ENCODE data around the gene PHLPP1.
"Not testable (repeated sequence)": the region's sequence is repeated elsewhere in the genome, so short reads cannot be mapped to it uniquely, and the experiment has no call there.

Gene PHLPP1

DNA sequence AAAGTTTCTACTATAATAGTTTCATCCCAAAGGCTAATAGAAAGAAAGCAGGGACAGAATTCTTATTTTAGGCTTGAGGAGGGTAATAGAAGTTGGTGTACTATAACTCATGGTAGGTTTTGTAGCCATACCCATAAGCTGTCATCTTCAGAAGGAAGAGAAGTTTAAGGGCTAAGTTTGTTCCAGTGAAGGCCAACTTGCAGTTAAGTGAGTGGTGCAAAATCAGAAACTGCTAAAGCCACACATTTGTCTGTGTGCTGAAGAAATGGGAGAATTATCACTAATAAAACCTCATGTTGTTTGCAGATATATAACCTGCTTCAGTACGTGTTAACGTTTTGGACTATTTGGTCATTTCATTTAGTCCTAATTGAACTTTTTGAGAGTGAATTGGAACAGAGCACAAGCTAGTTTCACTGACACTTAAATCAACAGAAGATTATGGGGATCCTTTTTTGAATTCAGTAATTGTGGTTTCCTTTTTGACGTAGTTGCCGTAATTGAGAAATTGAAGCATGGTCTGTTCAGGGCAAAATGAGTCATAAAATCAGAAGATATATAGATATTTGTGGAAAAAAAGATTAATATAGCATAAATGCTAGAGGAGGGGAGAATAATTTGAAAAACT is 69.1 kb downstream of the PHLPP1 start:
- no peak for FAIRE-seq
- no peak for TF ChIP-seq POLR2A (IDR thresholded peaks at IDR 0.05; ENCODE audit: low read depth, low read length)
- DNase-seq (ENCODE audit: insufficient read length, low spot score) = no peak

DNA sequence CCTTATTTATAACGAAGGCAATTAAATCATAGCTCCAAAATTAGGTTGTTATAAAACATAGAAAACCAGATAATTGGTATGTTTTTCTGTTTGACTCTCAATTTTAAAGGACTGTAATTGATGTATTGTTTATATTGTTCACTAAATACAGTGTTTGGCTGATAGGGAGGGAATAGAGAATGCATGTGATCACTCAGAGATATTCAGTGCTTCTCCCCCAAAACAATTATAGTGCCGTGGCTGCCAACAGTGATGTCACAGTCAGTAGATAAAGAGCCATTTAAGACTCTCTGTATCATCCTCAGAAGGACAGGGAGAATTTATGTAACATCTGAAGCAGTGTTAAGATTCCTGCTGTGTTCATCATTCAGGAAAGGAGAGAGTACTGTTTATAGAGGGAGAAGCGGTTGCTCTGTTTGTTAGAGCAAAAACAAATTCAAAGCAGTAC is 69.6 kb downstream of the PHLPP1 start:
- FAIRE-seq (no peak), DNase-seq (ENCODE audit: insufficient read length, low spot score) (no peak)
- TF ChIP-seq POLR2A (IDR thresholded peaks at IDR 0.05; ENCODE audit: low read depth, low read length) = no peak

DNA sequence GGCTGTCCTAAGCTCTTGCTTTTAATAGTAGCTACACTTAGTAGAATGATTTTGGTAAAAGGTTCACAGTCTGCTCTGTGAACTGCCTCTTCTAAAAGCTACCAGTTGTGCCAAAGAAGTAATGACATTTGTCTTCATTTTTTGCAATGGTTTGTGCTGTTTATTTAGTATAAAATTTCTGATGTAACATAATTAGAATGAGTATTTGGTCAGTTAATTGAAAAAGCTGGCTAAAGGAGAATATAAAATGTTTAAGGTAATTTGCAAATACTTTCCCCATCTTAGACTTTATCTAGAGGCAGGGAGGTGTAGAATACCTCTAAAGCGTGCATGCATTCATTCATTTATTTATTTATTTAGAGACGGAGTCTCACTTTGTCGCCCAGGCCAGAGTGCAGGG is 71.3 kb downstream of the PHLPP1 start:
- FAIRE-seq = no peak
- no peak for TF ChIP-seq POLR2A (IDR thresholded peaks at IDR 0.05; ENCODE audit: low read depth, low read length)
- DNase-seq (ENCODE audit: insufficient read length, low spot score) = no peak

GRCh38 chr18:62788111-62788510 is 72.8 kb downstream of the PHLPP1 start:
- FAIRE-seq (no peak), DNase-seq (ENCODE audit: insufficient read length, low spot score) (no peak)
- no peak for TF ChIP-seq POLR2A (IDR thresholded peaks at IDR 0.05; ENCODE audit: low read depth, low read length)

GRCh38 chr18:62788876-62789275 is 73.5 kb downstream of the PHLPP1 start:
- DNase-seq (ENCODE audit: insufficient read length, low spot score) = no peak
- no peak for FAIRE-seq

GRCh38 chr18:62790871-62791772 is 75.8 kb downstream of the PHLPP1 start:
- DNase-seq (ENCODE audit: insufficient read length, low spot score) (no peak), FAIRE-seq (no peak)
- TF ChIP-seq POLR2A (IDR thresholded peaks at IDR 0.05; ENCODE audit: low read depth, low read length) = no peak

More at GRCh38 chr18:62788876-62789275, 73.5 kb downstream of the PHLPP1 start:
- TF ChIP-seq POLR2A (IDR thresholded peaks at IDR 0.05; ENCODE audit: low read depth, low read length) = no peak

GRCh38 chr18:62792016-62792415 is 76.7 kb downstream of the PHLPP1 start:
- no peak for FAIRE-seq
- no peak for TF ChIP-seq POLR2A (IDR thresholded peaks at IDR 0.05; ENCODE audit: low read depth, low read length)
- no peak for DNase-seq (ENCODE audit: insufficient read length, low spot score)

GRCh38 chr18:62795813-62796212 is 80.5 kb downstream of the PHLPP1 start:
- no peak for FAIRE-seq
- TF ChIP-seq POLR2A (IDR thresholded peaks at IDR 0.05; ENCODE audit: low read depth, low read length) = no peak
- no peak for DNase-seq (ENCODE audit: insufficient read length, low spot score)

- no peak for TF ChIP-seq POLR2A (IDR thresholded peaks at IDR 0.05; ENCODE audit: low read depth, low read length)
- DNase-seq (ENCODE audit: insufficient read length, low spot score) (no peak), FAIRE-seq (no peak)
These were observed 80.9 kb downstream of the PHLPP1 start for GRCh38 chr18:62796216-62796621.

DNA sequence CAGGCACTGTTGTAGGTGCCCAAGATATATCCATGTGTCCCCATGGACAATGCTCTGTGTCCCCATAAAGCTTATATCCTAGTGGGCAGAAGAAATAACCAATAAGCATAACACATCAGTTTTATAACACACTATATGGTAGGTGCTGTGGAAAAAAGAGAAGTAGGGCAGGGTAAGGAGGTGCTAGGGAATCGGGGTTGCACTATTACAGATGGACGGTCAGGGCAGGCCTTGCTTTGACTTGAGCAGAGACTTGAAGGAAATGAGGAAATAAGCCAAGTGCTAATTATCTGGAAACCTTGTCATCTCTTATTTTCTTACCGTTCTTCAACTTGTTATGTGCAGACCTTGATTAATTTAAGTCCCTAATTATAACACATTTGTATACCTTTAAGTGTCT is 82.0 kb downstream of the PHLPP1 start:
- no peak for DNase-seq (ENCODE audit: insufficient read length, low spot score)
- no peak for TF ChIP-seq POLR2A (IDR thresholded peaks at IDR 0.05; ENCODE audit: low read depth, low read length)
- no peak for FAIRE-seq

DNA sequence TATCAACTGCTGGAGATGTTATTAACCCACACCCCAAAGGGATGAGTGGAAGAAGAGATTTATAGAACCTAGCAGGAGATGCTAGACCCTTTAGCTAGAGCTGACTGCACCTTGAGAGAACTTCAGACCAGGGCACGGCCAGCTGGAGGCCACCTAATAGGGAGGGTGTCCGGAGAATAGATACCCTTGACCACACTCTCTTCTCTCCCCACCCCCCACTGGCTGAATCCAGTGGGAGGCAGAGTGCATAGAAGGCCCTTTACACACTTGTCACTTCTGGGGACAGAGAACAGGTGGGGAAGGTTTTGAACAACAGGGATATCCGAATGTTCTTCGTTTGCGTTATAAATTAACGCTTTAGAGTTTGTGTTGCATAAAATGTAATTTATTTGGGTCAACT is 84.6 kb downstream of the PHLPP1 start:
- no peak for DNase-seq (ENCODE audit: insufficient read length, low spot score)
- FAIRE-seq = no peak
- no peak for TF ChIP-seq POLR2A (IDR thresholded peaks at IDR 0.05; ENCODE audit: low read depth, low read length)

DNA sequence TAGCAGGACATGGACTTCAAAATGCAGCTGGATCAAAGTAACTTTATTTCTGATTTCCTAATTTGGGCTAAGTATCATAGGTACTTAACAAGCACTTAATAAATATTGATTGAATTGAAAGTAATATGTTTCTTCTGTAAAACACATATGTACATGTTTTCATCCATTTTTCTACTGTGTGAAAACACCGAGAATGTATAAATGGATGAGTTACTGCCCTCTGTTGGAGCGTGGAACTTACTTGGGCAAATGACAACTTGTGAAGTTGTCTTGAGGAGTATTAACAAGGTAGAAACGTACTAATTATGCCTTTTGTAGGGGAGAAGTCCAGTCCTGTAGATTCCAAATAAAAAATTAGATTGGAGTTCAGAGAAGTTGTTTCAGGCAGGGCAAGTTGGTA is 87.2 kb downstream of the PHLPP1 start:
- FAIRE-seq (no peak), DNase-seq (ENCODE audit: insufficient read length, low spot score) (no peak)
- TF ChIP-seq POLR2A (IDR thresholded peaks at IDR 0.05; ENCODE audit: low read depth, low read length) = no peak

DNA sequence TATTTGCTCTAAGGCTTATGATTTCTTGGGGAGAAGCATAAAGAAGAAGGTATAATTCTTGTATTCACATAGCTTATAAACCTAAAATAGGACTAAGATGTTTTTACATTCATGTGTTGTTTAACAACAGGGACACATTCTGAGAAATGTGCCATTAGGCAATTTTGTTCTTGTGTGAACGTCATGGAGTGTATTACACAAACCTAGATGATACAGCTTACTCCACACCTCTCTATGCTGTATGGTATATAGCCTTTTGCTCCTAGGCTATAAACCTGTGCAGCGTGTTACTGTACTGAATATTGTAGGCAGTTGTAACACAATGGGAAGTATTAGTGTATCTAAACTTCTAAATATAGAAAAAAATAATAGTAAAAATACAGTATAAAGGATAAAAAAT is 92.1 kb downstream of the PHLPP1 start:
- DNase-seq (ENCODE audit: insufficient read length, low spot score) (no peak), FAIRE-seq (no peak)
- no peak for TF ChIP-seq POLR2A (IDR thresholded peaks at IDR 0.05; ENCODE audit: low read depth, low read length)

DNA sequence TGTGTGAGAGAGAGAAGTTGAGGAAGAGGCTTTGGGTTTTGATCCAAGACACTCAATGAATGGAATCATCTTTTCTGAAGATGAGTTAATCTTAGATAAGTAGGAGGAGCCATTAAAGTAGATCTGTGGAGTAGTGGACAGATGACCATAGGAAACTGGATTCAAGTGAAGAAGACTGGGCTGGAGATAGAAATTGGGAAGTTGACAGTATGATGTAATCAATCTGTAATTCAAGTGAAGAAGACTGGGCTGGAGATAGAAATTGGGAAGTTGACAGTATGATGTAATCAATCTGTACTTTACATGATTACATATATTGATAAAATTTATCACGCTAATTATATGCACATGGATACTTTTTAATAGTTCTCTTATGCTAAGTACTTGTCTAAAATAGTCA is 92.8 kb downstream of the PHLPP1 start:
- FAIRE-seq (no peak), DNase-seq (ENCODE audit: insufficient read length, low spot score) (no peak)
- TF ChIP-seq POLR2A (IDR thresholded peaks at IDR 0.05; ENCODE audit: low read depth, low read length) = no peak

- not testable (repeated sequence) for FAIRE-seq
These were observed 94.1 kb downstream of the PHLPP1 start for GRCh38 chr18:62809445-62809844.

More at GRCh38 chr18:62809445-62809844, 94.1 kb downstream of the PHLPP1 start:
- not testable (repeated sequence) for DNase-seq (ENCODE audit: insufficient read length, low spot score)

Measured in H54 (cell line).